ENCODE measurements around the gene PPCDC.

PPCDC gene

DNA sequence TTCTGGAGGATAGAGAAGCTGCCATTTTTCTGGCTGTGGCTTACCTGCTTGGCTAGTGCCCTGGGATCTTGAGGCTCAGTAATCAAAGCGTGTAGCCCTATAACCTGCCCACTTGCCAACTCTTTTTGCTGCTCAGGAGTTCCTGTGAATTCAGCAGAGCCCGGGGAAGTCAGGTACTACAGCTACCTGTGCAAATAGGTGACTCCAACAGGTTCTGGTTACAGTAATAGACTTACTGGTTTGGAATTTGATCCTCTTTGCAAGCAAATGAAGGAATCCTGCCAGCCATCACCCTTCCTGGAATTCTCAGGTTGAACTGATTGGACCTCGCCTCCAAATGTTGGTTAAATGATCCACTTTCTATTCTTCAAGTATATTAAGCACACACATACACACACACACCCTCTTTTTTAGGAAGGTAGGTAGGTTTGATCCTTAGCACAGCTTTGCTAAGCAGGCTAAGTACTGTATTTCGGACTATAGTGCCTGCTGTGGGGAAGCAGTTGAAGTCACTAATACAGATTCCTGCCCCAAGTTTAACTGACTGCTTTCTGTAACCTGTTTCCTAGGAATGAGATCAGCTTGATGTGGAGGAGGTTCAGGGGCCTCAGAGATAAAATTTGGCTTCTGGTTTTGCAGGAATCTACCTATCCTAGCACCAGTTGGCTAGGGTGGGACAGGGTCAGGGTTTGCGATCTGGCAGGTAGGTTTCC is 2.3 kb downstream of the PPCDC start:
- CTCF ChIA-PET: no interaction called here
- DNase-seq (ENCODE audit: extremely low spot score): no peak
- POLR2A ChIA-PET: interaction anchor here (0.7 to 4.6 kb wide), 7 partner anchors 11 to 178 kb away, joined by 3 to 36 read pairs (median 5); partner anchors contain the start of genes C15orf39, RPP25 and SCAMP5
- TF ChIP-seq HDGF (IDR thresholded peaks at IDR 0.05; ENCODE audit: borderline replicate concordance) (no peak), PKNOX1 (IDR thresholded peaks at IDR 0.05) (no peak), FOXK2 (IDR thresholded peaks at IDR 0.05) (no peak), TARDBP (IDR thresholded peaks at IDR 0.05) (no peak), LEF1 (IDR thresholded peaks at IDR 0.05; ENCODE audit: borderline replicate concordance) (no peak), ELF4 (IDR thresholded peaks at IDR 0.05) (no peak), FOXM1 (IDR thresholded peaks at IDR 0.05; ENCODE audit: borderline replicate concordance) (no peak), NFRKB (IDR thresholded peaks at IDR 0.05) (no peak), SP1 (IDR thresholded peaks at IDR 0.05) (no peak)

DNA sequence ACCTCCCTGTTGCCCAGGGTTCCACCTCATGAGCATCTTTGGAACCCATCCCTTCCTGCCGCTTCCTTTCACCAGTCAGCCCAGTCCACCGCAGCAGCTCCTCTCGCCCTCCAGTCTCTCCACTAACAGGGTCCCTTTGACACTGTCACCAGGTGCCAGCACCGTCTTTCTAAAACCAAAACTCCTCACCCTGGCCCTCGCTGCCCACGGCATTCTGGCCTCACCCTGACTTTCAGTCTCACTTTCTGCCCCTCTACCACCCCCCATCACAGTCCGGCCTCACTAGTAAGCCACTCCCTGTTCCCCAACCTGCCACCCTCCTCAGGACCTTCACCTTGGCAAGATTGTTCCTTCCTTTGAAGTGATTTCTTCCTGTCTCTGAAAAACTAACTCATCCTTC is 4.2 kb downstream of the PPCDC start:
- no peak for TF ChIP-seq ZNF384 (IDR thresholded peaks at IDR 0.05)
- TF ChIP-seq SUZ12 (IDR thresholded peaks at IDR 0.05): no peak
- TF ChIP-seq TARDBP (IDR thresholded peaks at IDR 0.05): no peak
- TF ChIP-seq ARNT (IDR thresholded peaks at IDR 0.05): no peak
- no peak for TF ChIP-seq CTBP1 (IDR thresholded peaks at IDR 0.05; ENCODE audit: borderline replicate concordance)
- TF ChIP-seq FOXK2 (IDR thresholded peaks at IDR 0.05): no peak
- no peak for TF ChIP-seq NFRKB (IDR thresholded peaks at IDR 0.05)
- no peak for TF ChIP-seq L3MBTL2 (conservative IDR thresholded peaks at IDR 0.05)
- no peak for TF ChIP-seq HDGF (IDR thresholded peaks at IDR 0.05; ENCODE audit: borderline replicate concordance)
- TF ChIP-seq ELF4 (IDR thresholded peaks at IDR 0.05): no peak
- TF ChIP-seq FOXA1 (IDR thresholded peaks at IDR 0.05): no peak
- no peak for TF ChIP-seq SP1 (IDR thresholded peaks at IDR 0.05)
- TF ChIP-seq FOXM1 (IDR thresholded peaks at IDR 0.05; ENCODE audit: borderline replicate concordance): no peak
- TF ChIP-seq BHLHE40 (IDR thresholded peaks at IDR 0.05; ENCODE audit: borderline replicate concordance): no peak
- no peak for TF ChIP-seq PKNOX1 (IDR thresholded peaks at IDR 0.05)
- TF ChIP-seq LEF1 (IDR thresholded peaks at IDR 0.05; ENCODE audit: borderline replicate concordance): no peak
- ChIA-PET POLR2A (interaction anchor here (4.6 kb wide), 1 partner anchor 32 kb away, joined by 36 read pairs; the partner anchor contains the start of gene SCAMP5), CTCF (interaction anchor here (4.8 kb wide), 1 partner anchor 176 kb away, joined by 33 read pairs; no protein-coding TSS in a partner anchor)
- no peak for DNase-seq (ENCODE audit: extremely low spot score)

GRCh38 chr15:75028991-75029377 is 5.6 kb downstream of the PPCDC start:
- DNase-seq (ENCODE audit: extremely low spot score): no peak
- ChIA-PET POLR2A (interaction anchor here (0.6 to 1.8 kb wide), 5 partner anchors 37 to 176 kb away, joined by 3 to 9 read pairs (median 4); partner anchors contain the start of gene C15orf39), CTCF (interaction anchor here (1.0 to 4.8 kb wide), 5 partner anchors 9 to 278 kb away, joined by 3 to 33 read pairs (median 3); no protein-coding TSS in a partner anchor)
- TF ChIP-seq HDGF (IDR thresholded peaks at IDR 0.05; ENCODE audit: borderline replicate concordance): no peak
- no peak for TF ChIP-seq SUZ12 (IDR thresholded peaks at IDR 0.05)
- no peak for TF ChIP-seq ELF4 (IDR thresholded peaks at IDR 0.05)
- no peak for TF ChIP-seq SP1 (IDR thresholded peaks at IDR 0.05)
- no peak for TF ChIP-seq NFRKB (IDR thresholded peaks at IDR 0.05)
- no peak for TF ChIP-seq FOXA1 (IDR thresholded peaks at IDR 0.05)
- no peak for TF ChIP-seq FOXM1 (IDR thresholded peaks at IDR 0.05; ENCODE audit: borderline replicate concordance)

DNA sequence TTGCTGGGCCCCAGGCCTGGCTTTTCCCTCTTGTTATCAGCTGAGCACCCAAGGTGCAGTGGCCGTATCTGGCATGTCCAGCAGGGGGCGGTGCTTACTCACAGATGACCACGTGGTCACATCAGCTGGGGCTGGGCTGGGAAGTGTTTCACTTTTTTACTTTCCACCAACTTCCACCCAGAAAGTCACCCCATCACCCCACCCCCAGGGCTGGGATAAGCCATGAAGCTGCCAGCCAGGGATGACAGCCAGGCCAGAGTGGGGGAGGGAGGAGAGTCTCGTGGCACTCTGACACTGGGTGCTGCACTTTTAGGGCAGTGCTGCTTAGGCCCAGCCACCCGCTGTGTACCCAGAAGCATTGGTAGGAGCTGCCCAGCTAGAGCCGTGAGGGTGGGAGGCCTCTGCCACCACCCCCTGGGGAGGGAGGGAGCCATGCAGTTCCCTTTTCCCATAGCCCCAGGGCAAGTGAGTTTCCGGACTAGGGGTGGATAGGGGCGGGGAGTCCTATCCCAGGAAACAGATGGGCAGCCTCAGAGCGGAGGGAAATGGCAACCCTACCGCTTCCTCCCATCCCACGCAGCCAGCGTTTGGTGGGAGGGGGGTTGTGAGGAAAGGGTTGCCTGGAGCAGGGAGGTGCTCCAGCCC is 6.1 kb downstream of the PPCDC start:
- DNase-seq (ENCODE audit: extremely low spot score): peak; percentile 85
- ChIA-PET CTCF (interaction anchor here (1.0 to 4.8 kb wide), 6 partner anchors 9 to 277 kb away, joined by 3 to 33 read pairs (median 5); partner anchors contain the start of gene C15orf39), POLR2A (interaction anchor here (0.6 to 1.8 kb wide), 6 partner anchors 37 to 339 kb away, joined by 3 to 9 read pairs (median 4); partner anchors contain the start of genes C15orf39 and MAN2C1)
- TF ChIP-seq TARDBP (IDR thresholded peaks at IDR 0.05): no peak
- TF ChIP-seq HDGF (IDR thresholded peaks at IDR 0.05; ENCODE audit: borderline replicate concordance): no peak
- no peak for TF ChIP-seq NFRKB (IDR thresholded peaks at IDR 0.05)
- TF ChIP-seq LEF1 (IDR thresholded peaks at IDR 0.05; ENCODE audit: borderline replicate concordance): no peak
- no peak for TF ChIP-seq FOXA1 (IDR thresholded peaks at IDR 0.05)
- TF ChIP-seq SUZ12 (IDR thresholded peaks at IDR 0.05): no peak
- no peak for TF ChIP-seq ELF4 (IDR thresholded peaks at IDR 0.05)
- no peak for TF ChIP-seq FOXM1 (IDR thresholded peaks at IDR 0.05; ENCODE audit: borderline replicate concordance)
- no peak for TF ChIP-seq L3MBTL2 (conservative IDR thresholded peaks at IDR 0.05)

DNA sequence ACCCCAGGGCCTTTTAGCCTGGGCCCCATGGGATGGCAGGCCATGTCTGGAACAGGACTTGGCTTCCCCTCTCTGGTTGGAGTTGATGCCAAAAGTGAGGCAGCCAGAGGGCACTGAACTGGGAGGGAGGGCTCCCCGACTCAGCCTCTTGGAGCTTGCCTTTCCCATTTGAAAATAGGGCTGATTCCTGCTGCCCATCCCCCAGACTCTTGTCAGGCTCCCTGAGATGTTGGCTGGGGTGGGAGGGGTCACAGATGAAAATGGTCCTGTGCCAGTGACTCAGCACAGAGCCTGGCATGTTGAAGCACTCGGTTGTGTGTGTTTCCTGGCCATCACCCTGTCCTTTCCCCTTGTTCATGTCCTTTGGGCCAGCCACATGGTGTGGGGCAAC is 6.6 kb downstream of the PPCDC start:
- DNase-seq (ENCODE audit: extremely low spot score): no peak
- TF ChIP-seq HDGF (IDR thresholded peaks at IDR 0.05; ENCODE audit: borderline replicate concordance) (no peak), ZNF384 (IDR thresholded peaks at IDR 0.05) (no peak), FOXA1 (IDR thresholded peaks at IDR 0.05) (no peak), BHLHE40 (IDR thresholded peaks at IDR 0.05; ENCODE audit: borderline replicate concordance) (no peak), LEF1 (IDR thresholded peaks at IDR 0.05; ENCODE audit: borderline replicate concordance) (no peak), PKNOX1 (IDR thresholded peaks at IDR 0.05) (no peak), TARDBP (IDR thresholded peaks at IDR 0.05) (no peak), NFRKB (IDR thresholded peaks at IDR 0.05) (no peak), FOXK2 (IDR thresholded peaks at IDR 0.05) (no peak), L3MBTL2 (conservative IDR thresholded peaks at IDR 0.05) (no peak), ELF4 (IDR thresholded peaks at IDR 0.05) (no peak), SUZ12 (IDR thresholded peaks at IDR 0.05) (no peak)
- ChIA-PET CTCF (interaction anchor here (1.1 to 4.8 kb wide), 5 partner anchors 8 to 277 kb away, joined by 3 to 33 read pairs (median 7); partner anchors contain the start of gene C15orf39), POLR2A (interaction anchor here (1.2 to 1.8 kb wide), 5 partner anchors 36 to 175 kb away, joined by 3 to 9 read pairs (median 6); partner anchors contain the start of gene C15orf39)

Measured in HEK293T (cell line).